ENCODE measurements around the gene ANKS1B. TPM values are rescaled to one million over a fixed set of nuclear protein-coding genes. Genes with fewer than 3 reads are reported as not detected.

The ANKS1B gene
- total and polyA plus RNA-seq, 7 donors = 1.0 to 57.3 (median 30.1) TPM; not detected in 1

DNA sequence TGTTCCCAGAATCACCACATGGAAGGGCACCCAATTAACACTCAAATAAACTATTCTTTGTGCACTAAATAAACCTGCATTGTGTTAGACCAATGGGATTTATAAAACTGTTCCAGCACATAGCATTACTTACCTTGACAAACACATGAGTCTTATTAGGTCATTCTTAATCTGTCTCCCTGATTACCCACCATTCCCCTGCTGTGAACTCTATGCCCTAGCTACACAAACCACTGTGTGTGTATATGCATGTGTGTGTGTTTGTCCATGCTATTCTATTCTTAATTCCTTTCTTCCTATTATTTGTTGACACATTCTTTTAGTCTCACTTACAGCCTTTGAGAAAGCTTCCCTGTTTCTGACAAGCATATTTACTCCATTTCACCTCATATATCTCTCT is 640.8 kb downstream of the ANKS1B start:
- H3K4me3 ChIP-seq = no peak overlapping the region
- no peaks in the 10 kb centered on the region for H3K9me3 ChIP-seq
- H3K27me3 ChIP-seq = no peaks in the 10 kb centered on the region
- no peak for TF ChIP-seq POLR2A (IDR thresholded peaks at IDR 0.05)
- no peak for TF ChIP-seq CTCF (IDR thresholded peaks at IDR 0.05)
- no peak for TF ChIP-seq EP300 (IDR thresholded peaks at IDR 0.05)
- H3K4me1 ChIP-seq = no peaks in the 10 kb centered on the region
- intact Hi-C loops (cut with DNase I) = no loop called here
- H3K27ac ChIP-seq = no peak overlapping the region
- no peaks in the 10 kb centered on the region for H3K36me3 ChIP-seq
- DNase-seq = no peak

GRCh38 chr12:99339663-99340062 is 645.1 kb downstream of the ANKS1B start:
- no peaks in the 10 kb centered on the region for H3K36me3 ChIP-seq
- no peak for TF ChIP-seq POLR2A (IDR thresholded peaks at IDR 0.05)
- no peak for TF ChIP-seq EP300 (IDR thresholded peaks at IDR 0.05)
- TF ChIP-seq CTCF (IDR thresholded peaks at IDR 0.05) = no peak
- TF ChIP-seq POLR2AphosphoS5 (IDR thresholded peaks at IDR 0.05) = no peak
- no peak overlapping the region for H3K4me3 ChIP-seq
- H3K27ac ChIP-seq = no peak overlapping the region
- H3K27me3 ChIP-seq = no peaks in the 10 kb centered on the region
- 93 to 96% methylated on average over 3 of the region's 3 CpGs for WGBS, 2 donors
- intact Hi-C loops (cut with DNase I) = no loop called here
- no peaks in the 10 kb centered on the region for H3K4me1 ChIP-seq
- DNase-seq = no peak
- no peaks in the 10 kb centered on the region for H3K9me3 ChIP-seq

GRCh38 chr12:99334285-99335056 is 650.3 kb downstream of the ANKS1B start:
- TF ChIP-seq EP300 (IDR thresholded peaks at IDR 0.05) = no peak
- no peak for TF ChIP-seq POLR2A (IDR thresholded peaks at IDR 0.05)
- no peak for TF ChIP-seq POLR2AphosphoS5 (IDR thresholded peaks at IDR 0.05)
- no peak for TF ChIP-seq CTCF (IDR thresholded peaks at IDR 0.05)
- Histone ChIP-seq H3K4me3 (no peak overlapping the region), H3K27me3 (no peaks in the 10 kb centered on the region), H3K9me3 (no peaks in the 10 kb centered on the region), H3K27ac (no peak overlapping the region), H3K4me1 (no peaks in the 10 kb centered on the region), H3K36me3 (no peaks in the 10 kb centered on the region)
- WGBS, 2 donors = 57 to 65% methylated on average over 5 of the region's 5 CpGs
- DNase-seq = no peak
- intact Hi-C loops (cut with DNase I) = no loop called here

DNA sequence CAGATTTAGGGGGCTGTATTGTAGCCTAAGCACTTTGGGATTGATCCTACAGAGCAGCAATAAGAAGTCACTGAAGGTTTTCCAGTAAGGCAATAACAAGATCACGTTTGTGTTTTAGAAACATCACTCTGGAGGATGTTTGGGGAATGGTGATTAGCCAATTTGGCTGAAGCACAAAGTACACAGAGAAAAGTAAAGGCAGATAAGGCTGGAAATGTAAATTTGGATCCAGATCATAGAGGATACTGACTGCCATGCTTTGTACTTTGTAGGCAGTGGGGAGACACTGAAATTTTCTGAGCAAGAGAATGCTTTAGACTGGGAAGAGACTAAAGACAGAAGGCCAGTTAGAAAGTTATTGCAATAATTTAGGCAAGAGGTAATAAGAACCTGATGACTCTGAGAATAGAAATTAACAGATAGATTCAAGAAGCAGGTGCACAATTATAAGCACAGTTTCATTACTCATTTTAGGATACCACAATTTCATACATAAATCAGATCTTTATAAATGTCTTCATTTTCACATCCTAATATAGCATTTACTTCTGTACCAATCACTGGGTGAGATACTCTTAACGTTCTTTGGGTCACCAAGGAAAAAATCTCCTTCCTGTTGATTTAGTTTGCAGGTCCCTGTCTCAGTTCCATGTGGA is 651.7 kb downstream of the ANKS1B start:
- WGBS, 2 donors = 19 to 21% methylated on average over 2 of the region's 2 CpGs
- no peaks in the 10 kb centered on the region for H3K36me3 ChIP-seq
- H3K27ac ChIP-seq = no peak overlapping the region
- H3K4me1 ChIP-seq = no peaks in the 10 kb centered on the region
- intact Hi-C loops (cut with DNase I) = no loop called here
- DNase-seq = no peak
- H3K4me3 ChIP-seq = no peak overlapping the region
- no peak for TF ChIP-seq CTCF (IDR thresholded peaks at IDR 0.05)
- TF ChIP-seq POLR2AphosphoS5 (IDR thresholded peaks at IDR 0.05) = no peak
- TF ChIP-seq EP300 (IDR thresholded peaks at IDR 0.05) = no peak
- no peak for TF ChIP-seq POLR2A (IDR thresholded peaks at IDR 0.05)
- no peaks in the 10 kb centered on the region for H3K27me3 ChIP-seq
- no peaks in the 10 kb centered on the region for H3K9me3 ChIP-seq
